ENCODE measurements around the gene CLC. TPM values are rescaled to one million over a fixed set of nuclear protein-coding genes. Genes with fewer than 3 reads are reported as not detected.

The CLC gene
- total and polyA plus RNA-seq, 2 of the 8 experiments (the other 6 are each of a cell fraction or from before 2014, with no cell fraction given), result 6.4 to 12.4 TPM

DNA sequence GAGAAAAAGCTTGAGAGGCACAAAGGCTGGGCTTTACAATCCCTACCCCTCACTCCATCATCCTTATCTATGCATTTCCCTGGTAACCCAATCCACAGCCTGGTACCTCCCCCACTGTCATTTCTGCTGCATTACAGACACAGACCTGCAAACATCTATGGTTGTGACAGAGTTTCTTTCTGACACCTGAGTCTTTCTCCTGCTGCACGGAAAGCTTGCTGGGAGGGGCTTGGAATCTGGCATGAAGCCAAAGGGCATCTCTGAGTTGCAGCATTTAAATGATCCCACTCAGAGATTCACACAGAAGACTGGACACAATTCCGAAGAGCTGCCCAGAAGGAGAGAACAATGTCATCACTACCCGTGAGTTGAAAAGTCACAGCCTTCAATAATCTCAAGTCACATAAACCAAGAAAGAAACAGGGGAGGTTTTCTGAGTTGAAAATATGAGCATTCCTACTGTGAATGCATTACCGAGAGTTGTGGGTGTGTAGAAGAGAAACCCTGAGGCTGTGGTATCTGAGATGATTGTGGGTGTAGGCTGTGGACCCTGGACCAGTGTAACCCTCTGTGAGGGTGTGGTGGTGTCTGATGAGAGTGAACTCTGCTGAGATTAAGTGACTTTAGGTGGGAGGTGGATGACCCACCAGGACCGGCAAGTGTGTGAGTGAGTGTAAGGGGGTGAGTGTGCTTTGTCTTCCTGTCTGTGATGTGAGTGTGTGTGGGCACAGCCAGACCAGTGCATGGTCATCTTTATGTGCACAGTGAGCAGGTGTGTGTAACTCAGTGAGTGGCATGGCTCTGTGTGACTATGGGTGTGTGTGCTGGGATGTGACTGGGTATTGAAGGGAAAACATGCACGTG lies 33.4 kb downstream of the CLC start, which contains the start of gene LGALS14:
Gene LGALS14, plus strand, starts transcription at position 301 of the 864 bp plus-strand sequence. Its CDS starts 48 bp downstream, at position 349.
- Histone ChIP-seq H3K79me2 (ENCODE audit: control insufficient read depth in 1 of 2, insufficient read depth in 2 of 2, low read length in 2 of 2) (no peaks in the 10 kb centered on the region), H3K56ac (replicated peaks; ENCODE audit: insufficient read length, low read depth, low read length) (no peak within 1 kb of the TSS), H4K5ac (ENCODE audit: insufficient read length, low read depth, low read length) (no peak within 1 kb of the TSS), H3K9ac (replicated peaks in 1 of 4; ENCODE audit: extremely low read depth in 1 of 4, low read depth in 3 of 4, low read length in 3 of 4) (no peak within 1 kb of the TSS), H3K23me2 (ENCODE audit: low read depth, low read length) (no peaks in the 10 kb centered on the region), H2AK5ac (ENCODE audit: low read depth, low read length) (no peak within 1 kb of the TSS), H4K8ac (ENCODE audit: extremely low read depth, insufficient read depth, low read length) (no peak within 1 kb of the TSS), H2BK20ac (ENCODE audit: low read length) (peak within 1 kb of the TSS; percentile 76; the same call in 1 of the 2 replicates), H3K4me3 (ENCODE audit: extremely low read depth in 1 of 4, insufficient read depth in 2 of 4, low read depth in 3 of 4, low read length in 4 of 4) (no peak within 1 kb of the TSS), H3K23ac (ENCODE audit: insufficient read length) (no peak within 1 kb of the TSS), H2BK5ac (ENCODE audit: low read depth, low read length) (0 out of 2 replicates have a peak within 1 kb of the TSS, but pooled peaks have one; percentile 7), H3K79me1 (ENCODE audit: low read depth, low read length) (no peaks in the 10 kb centered on the region), H3K4me1 (replicated peaks in 1 of 4; ENCODE audit: control insufficient read depth in 3 of 4, insufficient read depth in 4 of 4, low read length in 3 of 4) (no peaks in the 10 kb centered on the region), H2AFZ (ENCODE audit: low read length) (no peak within 1 kb of the TSS), H3K36me3 (ENCODE audit: control insufficient read depth in 2 of 4, insufficient read depth in 4 of 4, low read length in 3 of 4) (no peaks in the 10 kb centered on the region), H3K9me3 (ENCODE audit: insufficient read depth in 2 of 2, low read depth in 1 of 2, low read length in 1 of 2) (no peaks in the 10 kb centered on the region), H2BK15ac (ENCODE audit: low read length) (peak within 1 kb of the TSS; percentile 53; the same call in 1 of the 2 replicates), H3K27ac (ENCODE audit: low read depth, low read length) (no peak within 1 kb of the TSS), H3K18ac (ENCODE audit: extremely low read depth, low read length) (no peak within 1 kb of the TSS), H4K20me1 (replicated peaks in 1 of 2; ENCODE audit: control insufficient read depth in 1 of 2, insufficient read depth in 2 of 2, low read length in 2 of 2) (no peaks in the 10 kb centered on the region), H3K27me3 (replicated peaks in 1 of 4; ENCODE audit: control insufficient read depth in 3 of 4, extremely low read depth in 1 of 4, insufficient read depth in 3 of 4, low read length in 3 of 4) (no peaks in the 10 kb centered on the region), H2BK12ac (ENCODE audit: low read depth, low read length) (no peak within 1 kb of the TSS; the same call in 1 of the 2 replicates), H4K91ac (replicated peaks; ENCODE audit: insufficient read length, low read length) (no peak within 1 kb of the TSS), H3K4ac (replicated peaks; ENCODE audit: insufficient read length, low read depth, low read length) (no peak within 1 kb of the TSS), H2BK120ac (replicated peaks; ENCODE audit: low read depth, low read length) (no peak within 1 kb of the TSS), H3K4me2 (ENCODE audit: insufficient read depth in 1 of 2, low read depth in 2 of 2, low read length in 2 of 2) (no peak within 1 kb of the TSS), H3K14ac (ENCODE audit: insufficient read length) (no peak within 1 kb of the TSS)
- DNase-seq (ENCODE audit: low read depth in 1 of 2, low spot score in 2 of 2) (no peak), FAIRE-seq (no peak)
- TF ChIP-seq CHD1 (IDR thresholded peaks at IDR 0.05; ENCODE audit: low read depth, low read length) (no peak), EP300 (IDR thresholded peaks at IDR 0.05; ENCODE audit: borderline replicate concordance in 1 of 2, low read depth in 2 of 2, low read length in 2 of 2) (no peak), EGR1 (IDR thresholded peaks at IDR 0.05; ENCODE audit: borderline replicate concordance, low read depth, low read length) (no peak)
- TF ChIP-seq, protein P1, sequence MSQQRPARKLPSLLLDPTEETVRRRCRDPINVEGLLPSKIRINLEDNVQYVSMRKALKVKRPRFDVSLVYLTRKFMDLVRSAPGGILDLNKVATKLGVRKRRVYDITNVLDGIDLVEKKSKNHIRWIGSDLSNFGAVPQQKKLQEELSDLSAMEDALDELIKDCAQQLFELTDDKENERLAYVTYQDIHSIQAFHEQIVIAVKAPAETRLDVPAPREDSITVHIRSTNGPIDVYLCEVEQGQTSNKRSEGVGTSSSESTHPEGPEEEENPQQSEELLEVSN (IDR thresholded peaks at IDR 0.05), result no peak
- 95% methylated on average over 6 of the region's 6 CpGs; no CpG with 5 or more reads in 1 of the 2 experiments for WGBS, 2 experiments (ENCODE audit: extremely low coverage in 1 of 2, insufficient coverage in 1 of 2, insufficient read length in 1 of 2, insufficient replicate concordance in 2 of 2, low coverage in 1 of 2, low lambda C conversion rate in 2 of 2, missing lambda C conversion rate in 1 of 2)
- ChIA-PET CTCF (ENCODE audit: partially characterized antibody) (interaction anchor here (0.7 kb wide), 1 partner anchor 1247 kb away, joined by 3 read pairs; no protein-coding TSS in a partner anchor), POLR2A (ENCODE audit: partially characterized antibody) (interaction anchor here (0.6 kb wide), 1 partner anchor 259 kb away, joined by 3 read pairs; the partner anchor contains the start of gene SUPT5H)
